Endothelial cell (in vitro differentiated cells): Measurements from ENCODE around the gene HYAL2. TPM values are rescaled to one million over a fixed set of nuclear protein-coding genes. Genes with fewer than 3 reads are reported as not detected.

ENCODE experiments used
- DNase-seq: peaks from one replicate; pipeline ENCODE4 v3.0.0; 2021; ENCODE audit warnings: low spot score
- H3K27ac Mint-ChIP-seq: one replicate; pipeline ENCODE4 v1.8.0; 2021; ENCODE audit warnings: mixed read lengths, inconsistent platforms; ENCODE audit not compliant: unreplicated experiment
- H3K27me3 Mint-ChIP-seq: one replicate; pipeline ENCODE4 v1.8.0; 2021; ENCODE audit warnings: mild to moderate bottlenecking, moderate library complexity, mixed read lengths, inconsistent platforms; ENCODE audit not compliant: unreplicated experiment
- H3K36me3 Mint-ChIP-seq: one replicate; pipeline ENCODE4 v1.8.0; 2021; ENCODE audit warnings: mild to moderate bottlenecking, low read depth, mixed read lengths, inconsistent platforms; ENCODE audit not compliant: unreplicated experiment
- H3K4me1 Mint-ChIP-seq: one replicate; pipeline ENCODE4 v1.8.0; 2021; ENCODE audit warnings: mild to moderate bottlenecking, mixed read lengths, inconsistent platforms; ENCODE audit not compliant: unreplicated experiment
- H3K4me3 Mint-ChIP-seq: one replicate; pipeline ENCODE4 v1.8.0; 2021; ENCODE audit warnings: mild to moderate bottlenecking, mixed read lengths, inconsistent platforms; ENCODE audit not compliant: unreplicated experiment
- H3K9me3 Mint-ChIP-seq: one replicate; pipeline ENCODE4 v1.8.0; 2021; ENCODE audit warnings: mixed read lengths, inconsistent platforms; ENCODE audit not compliant: unreplicated experiment
- CTCF ChIP-seq: fragments of 200-600 bp; sonication (generic); IDR thresholded peaks from one replicate; pipeline ENCODE4 v1.5.0; 2021; ENCODE audit warnings: antibody characterized with exemption; ENCODE audit not compliant: unreplicated experiment
- total RNA-seq: library from RNA; stranded (reverse); fragmentation: NEBNext Ultra II Directional; extraction: Animal tissue kit (Norgen Biotek cat#: 25700); gene quantifications from one replicate; pipeline ENCODE4 v1.2.1, GENCODE V29; 2021; ENCODE audit not compliant: unreplicated experiment

Gene HYAL2
- total RNA-seq, 1 donor from 2014 or later: 214 TPM

- peak; percentile 74 for DNase-seq
- Mint-ChIP-seq H3K27ac (no peak overlapping the region), H3K9me3 (no peaks in the 10 kb centered on the region), H3K4me1 (no peaks in the 10 kb centered on the region), H3K27me3 (peaks cover 7% of the 10 kb centered on the region), H3K4me3 (peak overlapping the region; percentile 65), H3K36me3 (peaks cover 3% of the 10 kb centered on the region)
- no peak for TF ChIP-seq CTCF
Observed at GRCh38 chr3:50365080-50365841, 42.7 kb upstream of the HYAL2 start.

GRCh38 chr3:50364573-50365079 lies 42.1 kb upstream of the HYAL2 start:
- peaks cover 4% of the 10 kb centered on the region for H3K4me1 Mint-ChIP-seq
- peaks cover 7% of the 10 kb centered on the region for H3K27me3 Mint-ChIP-seq
- TF ChIP-seq CTCF: no peak
- no peaks in the 10 kb centered on the region for H3K9me3 Mint-ChIP-seq
- H3K27ac Mint-ChIP-seq: no peak overlapping the region
- peaks cover 3% of the 10 kb centered on the region for H3K36me3 Mint-ChIP-seq
- peak overlapping the region; percentile 78 for H3K4me3 Mint-ChIP-seq
- DNase-seq: peak; percentile 31

GRCh38 chr3:50359760-50360110 lies 37.2 kb upstream of the HYAL2 start:
- H3K4me3 Mint-ChIP-seq: peak overlapping the region; percentile 93
- TF ChIP-seq CTCF: no peak
- H3K9me3 Mint-ChIP-seq: no peaks in the 10 kb centered on the region
- H3K27me3 Mint-ChIP-seq: peaks cover 6% of the 10 kb centered on the region
- H3K4me1 Mint-ChIP-seq: peaks cover 33% of the 10 kb centered on the region
- DNase-seq: no peak
- H3K27ac Mint-ChIP-seq: peak overlapping the region; percentile 27
- H3K36me3 Mint-ChIP-seq: peaks cover 8% of the 10 kb centered on the region

- no peak for TF ChIP-seq CTCF
- Mint-ChIP-seq H3K27me3 (peaks cover 6% of the 10 kb centered on the region), H3K4me3 (peak within 1 kb of the TSS; percentile 94), H3K27ac (peak within 1 kb of the TSS; percentile 27), H3K4me1 (peaks cover 33% of the 10 kb centered on the region), H3K36me3 (peaks cover 13% of the 10 kb centered on the region), H3K9me3 (no peaks in the 10 kb centered on the region)
- peak; percentile 88 for DNase-seq
Observed at GRCh38 chr3:50358911-50359759, 36.6 kb upstream of the HYAL2 start, which contains the start of gene TMEM115. TSS of gene TMEM115 (minus strand) at chr3:50359521. CDS start at chr3:50359063, 458 bp downstream.
